WTC11 (cell line): ENCODE data around the gene GRPEL1. TPM values are rescaled to one million over a fixed set of nuclear protein-coding genes. Genes with fewer than 3 reads are reported as not detected.

Experiments
- ATAC-seq: fragments of 200-7000 bp; cut with Tn5 transposase; 2 replicates; pipeline ENCODE4 v1.10.0; 2021; ENCODE audit warnings: mild to moderate bottlenecking, moderate library complexity
- CTCF ChIA-PET: fragments of 300-600 bp; sonication (Branson Sonifier 250); formaldehyde crosslinking; loops from one replicate; lab custom pipeline; 2021; ENCODE audit warnings: antibody characterized with exemption; lab: Charles Lee
- POLR2A ChIA-PET: fragments of 350-600 bp; sonication (Branson Sonifier 250); formaldehyde crosslinking; loops from one replicate; lab custom pipeline; 2021; ENCODE audit warnings: antibody characterized with exemption; lab: Charles Lee
- DNase-seq: peaks from one replicate; pipeline ENCODE4 v3.0.0; 2021; ENCODE audit warnings: low spot score
- H3K27ac Mint-ChIP-seq: 2 replicates; pipeline ENCODE4 v1.8.0; 2021; ENCODE audit warnings: mixed read lengths
- H3K27me3 Mint-ChIP-seq: 2 replicates; pipeline ENCODE4 v1.8.0; 2021; ENCODE audit warnings: low read depth, mild to moderate bottlenecking, moderate library complexity, mixed read lengths
- H3K36me3 Mint-ChIP-seq: 2 replicates; pipeline ENCODE4 v1.8.0; 2021; ENCODE audit warnings: mixed read lengths
- H3K4me1 Mint-ChIP-seq: 2 replicates; pipeline ENCODE4 v1.8.0; 2022; ENCODE audit warnings: mixed read lengths
- H3K4me3 Mint-ChIP-seq: 2 replicates; pipeline ENCODE4 v1.8.0; 2021; ENCODE audit warnings: mild to moderate bottlenecking, moderate library complexity, mixed read lengths
- H3K9me3 Mint-ChIP-seq: 2 replicates; pipeline ENCODE4 v1.8.0; 2021; ENCODE audit warnings: mixed read lengths
- CBFB ChIP-seq: sonication (generic); formaldehyde crosslinking; IDR thresholded peaks from 2 replicates; pipeline ENCODE4 v1.8.1; 2022; ENCODE audit warnings: mild to moderate bottlenecking, low read depth, missing genetic modification reagents
- EMX1 ChIP-seq: fragments of 250-450 bp; sonication (Bioruptor Pico); IDR thresholded peaks from 2 replicates; pipeline ENCODE4 v1.8.0; 2021; ENCODE audit warnings: mild to moderate bottlenecking
- ETV6 ChIP-seq: sonication (generic); formaldehyde crosslinking; IDR thresholded peaks from 2 replicates; pipeline ENCODE4 v1.8.1; 2022; ENCODE audit warnings: mild to moderate bottlenecking, missing genetic modification reagents
- FOXP1 ChIP-seq: sonication (generic); formaldehyde crosslinking; IDR thresholded peaks from 2 replicates; pipeline ENCODE4 v1.8.0; 2022; ENCODE audit warnings: missing genetic modification reagents, mild to moderate bottlenecking, moderate library complexity, borderline replicate concordance
- GABPB1 ChIP-seq: sonication (generic); formaldehyde crosslinking; IDR thresholded peaks from 2 replicates; pipeline ENCODE4 v1.8.1; 2023; ENCODE audit warnings: mild to moderate bottlenecking, missing genetic modification reagents
- GRHL2 ChIP-seq: fragments of 250-450 bp; sonication (Bioruptor Pico); IDR thresholded peaks from 2 replicates; pipeline ENCODE4 v1.8.0; 2022; ENCODE audit warnings: mild to moderate bottlenecking, moderate library complexity; ENCODE audit not compliant: insufficient replicate concordance, severe bottlenecking
- KAT7 ChIP-seq: sonication (generic); formaldehyde crosslinking; IDR thresholded peaks from 2 replicates; pipeline ENCODE4 v1.8.1; 2023; ENCODE audit warnings: missing genetic modification reagents, mild to moderate bottlenecking, borderline replicate concordance
- NFATC4 ChIP-seq: fragments of 250-450 bp; sonication (Bioruptor Pico); IDR thresholded peaks from 2 replicates; pipeline ENCODE4 v1.9.0; 2021; ENCODE audit warnings: mild to moderate bottlenecking
- NFYB ChIP-seq: sonication (generic); formaldehyde crosslinking; conservative IDR thresholded peaks from 2 replicates; pipeline ENCODE4 v1.8.0; 2022; ENCODE audit warnings: low read depth, missing genetic modification reagents
- NR1H2 ChIP-seq: sonication (generic); formaldehyde crosslinking; IDR thresholded peaks from 2 replicates; pipeline ENCODE4 v1.9.0; 2021; ENCODE audit warnings: mild to moderate bottlenecking, moderate library complexity, missing genetic modification reagents
- NR2C2 ChIP-seq: sonication (generic); formaldehyde crosslinking; IDR thresholded peaks from 2 replicates; pipeline ENCODE4 v1.8.0; 2022; ENCODE audit warnings: mild to moderate bottlenecking, missing genetic modification reagents
- OVOL2 ChIP-seq: fragments of 250-450 bp; sonication (Bioruptor Pico); IDR thresholded peaks from 2 replicates; pipeline ENCODE4 v1.9.0; 2021; ENCODE audit warnings: mild to moderate bottlenecking, borderline replicate concordance
- PRRX2 ChIP-seq: fragments of 250-450 bp; sonication (Bioruptor Pico); IDR thresholded peaks from 2 replicates; pipeline ENCODE4 v1.8.0; 2021; ENCODE audit warnings: mild to moderate bottlenecking
- RORB ChIP-seq: fragments of 250-450 bp; sonication (Bioruptor Pico); IDR thresholded peaks from 2 replicates; pipeline ENCODE4 v1.9.0; 2021; ENCODE audit warnings: mild to moderate bottlenecking
- SMAD3 ChIP-seq: sonication (generic); formaldehyde crosslinking; IDR thresholded peaks from 2 replicates; pipeline ENCODE4 v1.8.0; 2022; ENCODE audit warnings: missing genetic modification reagents, mild to moderate bottlenecking, borderline replicate concordance
- SOX15 ChIP-seq: fragments of 250-450 bp; sonication (Bioruptor Pico); IDR thresholded peaks from 2 replicates; pipeline ENCODE4 v1.9.0; 2021; ENCODE audit warnings: mild to moderate bottlenecking
- ZBTB21 ChIP-seq: sonication (generic); formaldehyde crosslinking; IDR thresholded peaks from 2 replicates; pipeline ENCODE4 v1.8.1; 2023; ENCODE audit warnings: mild to moderate bottlenecking, missing genetic modification reagents, borderline replicate concordance
- ZNF121 ChIP-seq: sonication (generic); formaldehyde crosslinking; IDR thresholded peaks from 2 replicates; pipeline ENCODE4 v1.8.0; 2023; ENCODE audit warnings: missing genetic modification reagents
- ZNF219 ChIP-seq: sonication (generic); formaldehyde crosslinking; IDR thresholded peaks from 2 replicates; pipeline ENCODE4 v1.8.0; 2023; ENCODE audit warnings: missing genetic modification reagents, mild to moderate bottlenecking, borderline replicate concordance
- ZNF232 ChIP-seq: sonication (generic); formaldehyde crosslinking; IDR thresholded peaks from 2 replicates; pipeline ENCODE4 v1.8.0; 2022; ENCODE audit warnings: mild to moderate bottlenecking, missing genetic modification reagents
- ZNF263 ChIP-seq: sonication (generic); formaldehyde crosslinking; IDR thresholded peaks from 2 replicates; pipeline ENCODE4 v1.8.1; 2022; ENCODE audit warnings: low read depth, mild to moderate bottlenecking, moderate library complexity, missing genetic modification reagents
- ZNF671 ChIP-seq: fragments of 250-450 bp; sonication (Bioruptor Pico); IDR thresholded peaks from 2 replicates; pipeline ENCODE4 v1.8.0; 2021; ENCODE audit warnings: mild to moderate bottlenecking
- total RNA-seq: library from RNA; stranded (reverse); gene quantifications from 3 replicates; pipeline ENCODE4 v1.2.3, GENCODE V29; 2021
- TF ChIP-seq, protein P1 (sequence below): fragments of 250-450 bp; sonication (Bioruptor Pico); IDR thresholded peaks from 2 replicates; pipeline ENCODE4 v2.1.2; 2022; ENCODE audit warnings: mild to moderate bottlenecking, moderate library complexity
- TF ChIP-seq, protein P2 (sequence below): sonication (generic); formaldehyde crosslinking; IDR thresholded peaks from 2 replicates; pipeline ENCODE4 v1.8.0; 2022; ENCODE audit warnings: mild to moderate bottlenecking, missing genetic modification reagents
- TF ChIP-seq, protein P3 (sequence below): sonication (generic); formaldehyde crosslinking; IDR thresholded peaks from 2 replicates; pipeline ENCODE4 v1.8.0; 2022; ENCODE audit warnings: mild to moderate bottlenecking, missing genetic modification reagents
- TF ChIP-seq, protein P4 (sequence below): fragments of 250-450 bp; sonication (Bioruptor Pico); conservative IDR thresholded peaks from 2 replicates; pipeline ENCODE4 v1.9.0; 2021; ENCODE audit warnings: mild to moderate bottlenecking
- TF ChIP-seq, protein P5 (sequence below): sonication (generic); formaldehyde crosslinking; IDR thresholded peaks from 2 replicates; pipeline ENCODE4 v1.8.1; 2022; ENCODE audit warnings: missing genetic modification reagents, borderline replicate concordance
- TF ChIP-seq, protein P6 (sequence below): sonication (generic); formaldehyde crosslinking; IDR thresholded peaks from 2 replicates; pipeline ENCODE4 v1.8.1; 2022; ENCODE audit warnings: low read depth, missing genetic modification reagents, borderline replicate concordance

Gene GRPEL1
- total RNA-seq, 1 experiment from 2014 or later, result 50.0 TPM

DNA sequence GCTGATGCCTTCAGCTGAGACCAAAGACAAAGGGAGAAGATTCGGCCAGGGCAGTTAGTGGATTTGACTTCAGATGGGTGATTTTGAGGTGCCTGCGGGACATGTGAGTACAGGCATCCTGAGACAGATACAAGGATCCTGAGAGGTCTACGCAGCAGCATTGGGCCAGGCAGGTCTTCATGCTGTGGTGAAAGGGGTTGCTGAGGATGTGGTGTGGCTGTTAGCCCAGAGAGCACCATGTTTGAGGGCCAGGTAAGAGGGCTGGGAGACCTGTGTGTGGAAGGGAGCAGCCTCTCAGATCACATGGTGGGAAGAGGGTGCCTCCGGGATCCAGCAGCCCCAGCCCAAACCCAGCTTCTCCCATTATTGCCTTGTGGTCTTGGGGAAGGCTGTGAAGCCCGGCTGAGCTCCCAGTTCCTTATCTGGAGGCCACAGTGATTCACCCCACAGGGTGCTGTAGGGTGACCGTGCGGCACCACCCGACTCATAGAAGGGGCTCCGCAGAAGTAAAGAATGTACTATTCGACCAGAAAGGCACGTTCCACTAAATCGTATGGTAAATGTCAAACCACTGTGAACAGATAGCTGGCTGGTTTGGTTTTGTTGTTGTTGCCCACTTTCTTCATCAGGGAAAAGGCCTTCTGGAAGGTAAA is 52.4 kb downstream of the GRPEL1 start:
- H3K27ac Mint-ChIP-seq, result no peak overlapping the region
- ChIA-PET CTCF (interaction anchor here (0.8 kb wide), 1 partner anchor 27 kb away, joined by 3 read pairs; the partner anchor contains the start of gene TADA2B), POLR2A (interaction anchor here (1.4 kb wide), 1 partner anchor 7 kb away, joined by 3 read pairs; no protein-coding TSS in a partner anchor)
- H3K4me3 Mint-ChIP-seq, result no peak overlapping the region
- peaks cover 10% of the 10 kb centered on the region for H3K4me1 Mint-ChIP-seq
- H3K27me3 Mint-ChIP-seq, result no peaks in the 10 kb centered on the region
- H3K36me3 Mint-ChIP-seq, result peaks cover 59% of the 10 kb centered on the region
- H3K9me3 Mint-ChIP-seq, result no peaks in the 10 kb centered on the region
- ATAC-seq (no peak), DNase-seq (no peak)
- no peak for TF ChIP-seq NR1H2
- no peak for TF ChIP-seq ZNF671
- TF ChIP-seq ETV6 (CRISPR knock-in tag), result no peak
- TF ChIP-seq NFYB (CRISPR knock-in tag), result no peak
- TF ChIP-seq GRHL2 (CRISPR knock-in tag), result no peak
- TF ChIP-seq NFATC4 (CRISPR knock-in tag), result no peak
- TF ChIP-seq SMAD3 (CRISPR knock-in tag), result no peak
- no peak for TF ChIP-seq GABPB1 (CRISPR knock-in tag)
- TF ChIP-seq FOXP1 (CRISPR knock-in tag), result no peak
- TF ChIP-seq, protein P1, sequence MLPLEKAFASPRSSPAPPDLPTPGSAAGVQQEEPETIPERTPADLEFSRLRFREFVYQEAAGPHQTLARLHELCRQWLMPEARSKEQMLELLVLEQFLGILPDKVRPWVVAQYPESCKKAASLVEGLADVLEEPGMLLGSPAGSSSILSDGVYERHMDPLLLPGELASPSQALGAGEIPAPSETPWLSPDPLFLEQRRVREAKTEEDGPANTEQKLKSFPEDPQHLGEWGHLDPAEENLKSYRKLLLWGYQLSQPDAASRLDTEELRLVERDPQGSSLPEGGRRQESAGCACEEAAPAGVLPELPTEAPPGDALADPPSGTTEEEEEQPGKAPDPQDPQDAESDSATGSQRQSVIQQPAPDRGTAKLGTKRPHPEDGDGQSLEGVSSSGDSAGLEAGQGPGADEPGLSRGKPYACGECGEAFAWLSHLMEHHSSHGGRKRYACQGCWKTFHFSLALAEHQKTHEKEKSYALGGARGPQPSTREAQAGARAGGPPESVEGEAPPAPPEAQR (CRISPR knock-in tag), result no peak
- TF ChIP-seq SOX15 (CRISPR knock-in tag), result no peak
- TF ChIP-seq RORB, result no peak
- TF ChIP-seq, protein P2, sequence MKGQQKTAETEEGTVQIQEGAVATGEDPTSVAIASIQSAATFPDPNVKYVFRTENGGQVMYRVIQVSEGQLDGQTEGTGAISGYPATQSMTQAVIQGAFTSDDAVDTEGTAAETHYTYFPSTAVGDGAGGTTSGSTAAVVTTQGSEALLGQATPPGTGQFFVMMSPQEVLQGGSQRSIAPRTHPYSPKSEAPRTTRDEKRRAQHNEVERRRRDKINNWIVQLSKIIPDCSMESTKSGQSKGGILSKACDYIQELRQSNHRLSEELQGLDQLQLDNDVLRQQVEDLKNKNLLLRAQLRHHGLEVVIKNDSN, result no peak

DNA sequence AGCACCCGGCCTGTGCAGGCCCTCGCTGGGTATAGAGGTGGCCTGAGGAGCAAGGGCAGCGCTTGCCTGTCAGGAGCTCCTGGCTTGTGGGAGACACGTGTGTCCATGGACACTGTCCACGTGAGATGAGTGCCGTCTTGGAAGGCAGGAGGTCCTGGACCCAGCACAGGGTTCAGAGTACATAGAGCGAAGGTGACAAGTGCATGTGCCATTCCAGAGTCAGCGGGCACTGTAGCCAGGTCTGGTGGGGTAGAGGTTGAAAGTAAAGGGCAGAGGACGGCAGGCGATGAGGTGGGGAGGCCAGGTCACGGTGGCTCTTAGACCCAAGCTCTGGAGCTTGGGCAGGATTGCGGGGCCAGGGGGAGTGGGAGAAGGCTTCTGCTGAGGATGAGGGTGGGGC is 53.0 kb downstream of the GRPEL1 start:
- no peak overlapping the region for H3K4me3 Mint-ChIP-seq
- TF ChIP-seq, protein P3, sequence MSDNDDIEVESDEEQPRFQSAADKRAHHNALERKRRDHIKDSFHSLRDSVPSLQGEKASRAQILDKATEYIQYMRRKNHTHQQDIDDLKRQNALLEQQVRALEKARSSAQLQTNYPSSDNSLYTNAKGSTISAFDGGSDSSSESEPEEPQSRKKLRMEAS, result no peak
- TF ChIP-seq ZNF219 (CRISPR knock-in tag) (no peak), NR2C2 (CRISPR knock-in tag) (no peak), EMX1 (CRISPR knock-in tag) (no peak), KAT7 (no peak), ZBTB21 (CRISPR knock-in tag) (no peak)
- TF ChIP-seq, all 79 proteins: peak for 0
- no peak for ATAC-seq
- DNase-seq, result no peak
- ChIA-PET CTCF (no interaction called here), POLR2A (no interaction called here)
- Mint-ChIP-seq H3K4me1 (peaks cover 4% of the 10 kb centered on the region; the same call in 1 of the 2 replicates), H3K27me3 (no peaks in the 10 kb centered on the region), H3K36me3 (peaks cover 66% of the 10 kb centered on the region), H3K9me3 (no peaks in the 10 kb centered on the region), H3K27ac (no peak overlapping the region)

DNA sequence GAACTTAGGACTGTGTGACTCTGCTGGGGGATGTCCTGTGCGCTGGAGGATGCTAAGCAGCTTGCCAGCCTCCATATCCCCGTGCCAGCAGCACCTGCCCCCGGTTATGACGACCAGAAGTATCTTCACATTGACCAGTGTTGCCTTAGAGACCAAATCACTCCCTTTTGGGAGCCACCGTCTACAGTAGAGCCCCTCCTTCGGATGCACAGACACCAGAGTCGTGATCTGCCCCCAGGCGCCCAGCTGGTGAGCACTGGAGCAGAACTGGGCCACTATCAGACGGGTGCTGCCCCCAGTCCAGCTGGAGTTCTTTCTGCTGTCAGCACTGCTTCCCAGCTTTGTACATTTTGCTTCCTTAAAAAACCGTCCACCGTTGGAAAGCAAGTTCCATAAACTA is 54.7 kb downstream of the GRPEL1 start:
- no peaks in the 10 kb centered on the region for H3K9me3 Mint-ChIP-seq
- H3K36me3 Mint-ChIP-seq, result peaks cover 67% of the 10 kb centered on the region
- POLR2A ChIA-PET, result no interaction called here
- no peak for TF ChIP-seq ZNF263
- no peak for TF ChIP-seq ZNF121 (CRISPR knock-in tag)
- TF ChIP-seq CBFB (CRISPR knock-in tag), result no peak
- TF ChIP-seq PRRX2 (CRISPR knock-in tag), result no peak
- no peak for TF ChIP-seq NR1H2
- TF ChIP-seq OVOL2 (CRISPR knock-in tag), result no peak
- TF ChIP-seq, protein P4, sequence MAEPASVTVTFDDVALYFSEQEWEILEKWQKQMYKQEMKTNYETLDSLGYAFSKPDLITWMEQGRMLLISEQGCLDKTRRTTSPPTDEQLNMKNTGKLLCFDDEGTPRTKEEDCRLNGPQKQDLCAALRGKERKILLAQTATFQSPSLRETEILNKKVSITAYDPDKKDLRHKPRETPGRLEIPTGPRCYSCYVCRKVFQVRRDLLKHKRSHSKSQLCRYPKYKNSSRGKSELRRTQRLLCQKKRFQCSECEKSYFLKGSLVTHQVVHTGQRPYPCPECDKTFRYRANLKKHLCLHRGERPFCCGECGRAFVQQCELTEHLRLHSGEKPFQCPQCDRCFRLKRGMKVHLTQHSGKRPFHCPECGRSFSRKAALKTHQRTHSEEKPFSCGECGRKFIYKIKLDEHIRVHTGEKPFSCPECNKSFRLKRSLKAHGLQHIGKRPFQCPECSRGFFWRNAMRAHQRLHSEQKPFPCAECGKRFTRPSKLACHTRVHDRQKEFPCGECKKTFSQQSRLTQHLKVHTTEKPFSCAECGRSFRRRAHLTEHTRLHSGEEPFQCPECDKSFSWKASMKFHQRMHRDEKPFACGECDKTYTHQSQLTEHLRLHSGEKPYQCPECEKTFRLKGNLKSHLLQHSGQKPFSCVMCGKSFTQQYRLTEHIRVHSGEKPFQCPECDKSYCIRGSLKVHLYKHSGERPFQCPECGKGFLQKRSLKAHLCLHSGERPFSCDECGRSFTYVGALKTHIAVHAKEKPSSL, result no peak
- no peak for TF ChIP-seq SMAD3 (CRISPR knock-in tag)
- TF ChIP-seq ZNF232 (CRISPR knock-in tag), result no peak
- TF ChIP-seq, protein P5, sequence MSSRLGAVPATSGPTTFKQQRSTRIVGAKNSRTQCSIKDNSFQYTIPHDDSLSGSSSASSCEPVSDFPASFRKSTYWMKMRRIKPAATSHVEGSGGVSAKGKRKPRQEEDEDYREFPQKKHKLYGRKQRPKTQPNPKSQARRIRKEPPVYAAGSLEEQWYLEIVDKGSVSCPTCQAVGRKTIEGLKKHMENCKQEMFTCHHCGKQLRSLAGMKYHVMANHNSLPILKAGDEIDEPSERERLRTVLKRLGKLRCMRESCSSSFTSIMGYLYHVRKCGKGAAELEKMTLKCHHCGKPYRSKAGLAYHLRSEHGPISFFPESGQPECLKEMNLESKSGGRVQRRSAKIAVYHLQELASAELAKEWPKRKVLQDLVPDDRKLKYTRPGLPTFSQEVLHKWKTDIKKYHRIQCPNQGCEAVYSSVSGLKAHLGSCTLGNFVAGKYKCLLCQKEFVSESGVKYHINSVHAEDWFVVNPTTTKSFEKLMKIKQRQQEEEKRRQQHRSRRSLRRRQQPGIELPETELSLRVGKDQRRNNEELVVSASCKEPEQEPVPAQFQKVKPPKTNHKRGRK (CRISPR knock-in tag), result no peak
- TF ChIP-seq, protein P6, sequence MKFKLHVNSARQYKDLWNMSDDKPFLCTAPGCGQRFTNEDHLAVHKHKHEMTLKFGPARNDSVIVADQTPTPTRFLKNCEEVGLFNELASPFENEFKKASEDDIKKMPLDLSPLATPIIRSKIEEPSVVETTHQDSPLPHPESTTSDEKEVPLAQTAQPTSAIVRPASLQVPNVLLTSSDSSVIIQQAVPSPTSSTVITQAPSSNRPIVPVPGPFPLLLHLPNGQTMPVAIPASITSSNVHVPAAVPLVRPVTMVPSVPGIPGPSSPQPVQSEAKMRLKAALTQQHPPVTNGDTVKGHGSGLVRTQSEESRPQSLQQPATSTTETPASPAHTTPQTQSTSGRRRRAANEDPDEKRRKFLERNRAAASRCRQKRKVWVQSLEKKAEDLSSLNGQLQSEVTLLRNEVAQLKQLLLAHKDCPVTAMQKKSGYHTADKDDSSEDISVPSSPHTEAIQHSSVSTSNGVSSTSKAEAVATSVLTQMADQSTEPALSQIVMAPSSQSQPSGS, result no peak

More for the DNA sequence above, 54.7 kb downstream of the GRPEL1 start:
- Mint-ChIP-seq H3K4me3 (no peak overlapping the region), H3K4me1 (peaks cover 8% of the 10 kb centered on the region), H3K27me3 (no peaks in the 10 kb centered on the region), H3K27ac (no peak overlapping the region)
- DNase-seq, result no peak
- no peak for ATAC-seq
- CTCF ChIA-PET, result no interaction called here
